ENCODE data around the gene ZNF787.
"Not testable (repeated sequence)": the region's sequence is repeated elsewhere in the genome, so short reads cannot be mapped to it uniquely, and the experiment has no call there.

Gene ZNF787

DNA sequence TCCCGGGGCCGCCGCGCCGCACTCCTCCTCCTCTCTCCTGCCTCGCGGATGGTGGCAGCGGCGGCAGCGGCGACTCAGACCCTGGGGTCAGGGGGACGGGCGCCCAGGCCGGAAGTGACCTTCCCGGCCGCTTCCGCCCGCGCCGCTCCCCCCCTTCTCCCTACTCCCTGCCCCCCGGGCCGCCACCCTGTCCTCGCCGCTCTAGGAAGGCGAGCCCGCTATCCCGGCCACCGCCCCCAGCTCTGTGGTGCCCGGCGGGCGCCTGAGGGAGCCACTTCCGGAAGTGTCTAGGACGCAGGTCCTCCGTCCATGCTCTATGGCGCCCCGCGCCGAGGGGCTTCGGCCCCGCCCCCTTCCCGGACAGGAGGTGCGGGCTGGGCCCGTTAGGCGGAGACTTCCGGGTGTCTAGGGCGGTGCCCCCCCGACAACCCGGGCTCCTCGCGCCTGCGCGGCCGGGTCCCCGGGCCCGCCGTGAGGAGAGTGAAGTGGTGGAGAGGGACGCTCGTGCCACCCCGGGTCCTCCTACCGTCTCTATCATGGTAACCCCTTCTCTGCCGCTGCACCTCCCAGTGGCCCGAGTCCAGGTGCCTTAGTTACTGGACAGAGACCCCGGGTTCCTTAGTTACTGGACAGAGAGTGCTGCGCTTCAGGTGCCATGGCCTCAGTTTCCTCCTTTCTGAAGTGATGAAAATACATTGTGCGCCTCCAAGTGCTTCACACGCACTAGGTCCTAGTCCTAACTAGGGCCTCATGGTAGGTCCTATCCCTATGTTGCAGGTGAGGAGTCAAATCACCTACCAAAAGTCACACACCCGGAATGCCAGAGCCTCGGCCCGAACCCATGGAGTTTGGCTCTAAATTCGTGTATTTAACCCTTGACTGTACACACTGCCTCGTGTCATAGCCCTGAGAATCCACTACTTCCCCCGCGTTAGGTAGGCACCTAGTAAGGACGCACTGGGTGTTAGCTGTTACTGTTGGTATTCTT lies at the start of gene ZNF787:
Gene ZNF787 (minus strand): TSS at position 116 of the 988 bp plus-strand sequence. CDS start 18,078 bp downstream, outside the sequence.
- peak; percentile 93 to 97 (median 96) for DNase-seq (ENCODE audit: low read depth in 2 of 3, low spot score in 1 of 3)

DNA sequence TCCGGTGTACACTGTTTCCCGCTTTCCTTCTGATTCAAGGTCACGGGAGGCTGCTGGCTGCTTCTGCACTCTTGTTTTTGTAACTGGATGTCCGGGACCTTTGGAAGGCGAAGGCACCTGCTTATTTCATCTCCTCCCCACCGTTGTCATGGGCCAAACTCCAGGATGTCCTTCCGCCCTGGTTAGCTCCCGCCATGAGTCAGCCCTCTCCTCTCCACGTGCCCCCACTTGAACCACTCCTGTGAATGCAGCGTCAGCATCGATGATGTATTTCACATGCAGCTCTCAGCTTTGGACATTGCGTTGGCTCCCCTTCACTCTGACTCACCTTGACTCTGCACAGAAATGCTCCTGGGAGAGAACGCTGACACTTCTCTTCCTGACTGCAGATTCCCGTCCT lies 49.2 kb upstream of the ZNF787 start:
- no peak for DNase-seq (ENCODE audit: low read depth in 2 of 3, low spot score in 1 of 3)

DNA sequence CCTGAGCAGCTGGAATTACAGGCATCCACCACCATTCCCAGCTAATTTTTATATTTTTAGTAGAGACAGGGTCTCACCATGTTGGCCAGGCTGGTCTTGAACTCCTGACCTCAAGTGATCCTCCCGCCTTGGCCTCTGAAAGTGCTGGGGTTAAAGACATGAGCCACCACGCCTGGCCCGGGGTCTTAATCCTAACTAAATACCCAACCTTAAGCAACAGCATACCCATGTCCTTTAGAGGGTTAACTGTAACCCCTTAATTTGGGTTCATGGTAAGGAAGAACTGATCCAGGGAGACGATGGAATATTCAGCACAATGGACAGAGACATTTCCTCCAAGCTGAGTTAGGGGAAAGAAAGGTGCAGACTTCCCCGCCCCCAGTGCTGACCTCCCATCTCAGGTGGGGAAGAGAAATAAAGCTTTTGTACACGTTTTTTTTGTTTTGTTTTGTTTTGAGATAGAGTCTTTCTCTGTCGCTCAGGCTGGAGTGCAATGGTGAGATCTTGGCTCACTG lies 46.0 kb upstream of the ZNF787 start:
- DNase-seq (ENCODE audit: low read depth in 2 of 3, low spot score in 1 of 3) = no peak

DNA sequence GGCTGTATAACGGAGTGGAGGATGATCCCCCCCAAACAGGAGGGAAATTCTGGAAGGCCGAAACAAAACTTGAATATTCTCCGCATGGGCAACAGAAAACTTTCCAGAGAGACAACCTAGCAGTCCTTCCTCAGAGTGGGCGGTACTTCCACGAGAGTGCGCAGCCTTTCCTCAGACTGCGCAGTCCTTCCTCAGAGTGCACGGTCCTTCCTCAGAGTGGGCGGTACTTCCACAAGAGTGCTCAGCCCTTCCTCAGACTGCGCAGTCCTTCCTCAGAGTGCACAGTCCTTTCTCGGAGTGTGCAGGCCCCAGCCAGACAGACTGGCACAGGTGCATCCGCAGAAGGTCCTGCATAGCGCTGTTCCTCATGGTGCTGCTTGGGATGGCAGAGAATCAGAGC lies 42.0 kb upstream of the ZNF787 start:
- no peak for DNase-seq (ENCODE audit: low read depth in 2 of 3, low spot score in 1 of 3)

DNA sequence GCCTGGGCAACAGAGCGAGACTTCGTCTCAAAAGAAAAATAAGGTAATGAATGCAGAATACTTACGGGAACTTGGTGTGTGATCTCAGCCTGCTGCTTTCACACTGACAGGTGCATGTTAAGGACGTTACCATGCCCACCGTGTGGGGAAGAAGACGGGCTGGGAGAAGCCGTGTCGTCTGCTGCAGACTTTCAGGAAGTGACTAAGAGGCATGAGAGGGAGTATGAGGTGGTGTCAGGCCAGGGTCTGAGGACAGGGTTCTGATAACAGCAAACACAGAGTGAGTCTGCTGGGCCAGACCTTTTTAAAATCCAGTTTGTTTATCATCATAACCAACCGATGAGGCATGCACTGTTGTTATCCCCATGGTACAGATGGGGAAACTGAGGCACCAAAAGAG lies 41.2 kb upstream of the ZNF787 start:
- DNase-seq (ENCODE audit: low read depth in 2 of 3, low spot score in 1 of 3) = peak in 2 of 3 donors; percentile 16 to 23

DNA sequence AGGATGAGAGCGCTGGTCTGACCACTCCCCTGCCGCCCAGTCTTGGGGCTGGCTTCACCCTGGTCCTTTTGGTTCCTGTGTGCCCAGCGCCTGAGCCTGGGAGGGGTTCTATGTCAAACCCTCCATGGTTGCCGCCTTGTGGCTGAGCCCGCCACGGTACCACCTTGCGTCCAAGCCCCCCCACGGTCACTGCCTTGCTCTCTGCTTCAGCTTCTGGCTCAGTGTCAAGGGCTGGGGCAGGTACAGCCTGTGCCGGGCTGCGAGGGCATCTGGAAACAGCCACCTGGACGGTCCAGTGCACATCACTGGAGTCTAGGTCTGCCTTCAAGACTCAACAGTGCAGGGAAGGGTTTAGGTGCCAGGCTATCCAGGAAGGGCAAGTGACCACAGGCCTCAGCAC lies 40.4 kb upstream of the ZNF787 start:
- DNase-seq (ENCODE audit: low read depth in 2 of 3, low spot score in 1 of 3) = no peak

DNA sequence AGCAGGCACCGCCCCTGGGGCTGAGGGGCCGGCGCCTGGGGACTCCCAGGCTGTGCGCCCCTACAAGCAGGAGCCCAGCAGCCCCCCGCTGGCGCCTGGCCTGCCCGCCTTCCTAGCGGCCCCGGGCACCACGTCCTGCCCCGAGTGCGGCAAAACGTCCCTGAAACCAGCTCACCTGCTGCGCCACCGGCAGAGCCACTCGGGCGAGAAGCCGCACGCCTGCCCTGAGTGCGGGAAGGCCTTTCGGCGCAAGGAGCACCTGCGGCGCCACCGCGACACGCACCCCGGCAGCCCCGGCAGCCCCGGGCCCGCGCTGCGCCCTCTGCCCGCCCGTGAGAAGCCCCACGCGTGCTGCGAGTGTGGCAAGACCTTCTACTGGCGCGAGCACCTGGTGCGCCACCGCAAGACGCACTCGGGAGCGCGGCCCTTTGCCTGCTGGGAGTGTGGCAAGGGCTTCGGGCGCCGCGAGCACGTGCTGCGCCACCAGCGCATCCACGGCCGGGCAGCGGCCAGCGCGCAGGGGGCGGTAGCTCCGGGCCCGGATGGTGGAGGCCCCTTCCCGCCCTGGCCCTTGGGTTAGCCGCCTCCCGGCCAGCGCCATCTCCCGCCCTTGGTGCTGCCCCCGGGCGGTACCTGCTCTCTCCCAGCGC lies 38.7 kb upstream of the ZNF787 start:
- no peak for DNase-seq (ENCODE audit: low read depth in 2 of 3, low spot score in 1 of 3)

DNA sequence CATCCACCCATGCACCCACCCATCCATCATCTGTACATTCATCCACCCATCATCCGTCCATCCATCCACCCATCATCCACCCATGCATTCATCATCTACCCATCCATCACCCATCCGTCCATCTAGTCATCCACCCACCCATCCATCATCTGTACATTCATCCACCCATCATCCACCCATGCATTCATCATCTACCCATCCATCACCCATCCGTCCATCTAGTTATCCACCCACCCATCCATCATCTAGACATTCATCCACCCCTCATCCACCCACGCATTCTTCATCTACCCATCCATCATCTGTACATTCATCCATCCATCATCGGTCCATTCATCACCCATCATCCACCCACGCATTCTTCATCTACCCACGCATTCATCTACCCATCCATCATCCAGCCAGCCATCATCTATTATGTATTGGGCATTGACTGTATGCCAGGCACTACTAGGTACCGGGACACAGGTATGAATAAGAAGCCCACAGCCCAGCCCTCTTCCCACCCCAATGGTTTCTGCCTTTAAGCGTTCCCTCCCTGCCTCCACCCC lies 38.0 kb upstream of the ZNF787 start:
- no peak for DNase-seq (ENCODE audit: low read depth in 2 of 3, low spot score in 1 of 3)

DNA sequence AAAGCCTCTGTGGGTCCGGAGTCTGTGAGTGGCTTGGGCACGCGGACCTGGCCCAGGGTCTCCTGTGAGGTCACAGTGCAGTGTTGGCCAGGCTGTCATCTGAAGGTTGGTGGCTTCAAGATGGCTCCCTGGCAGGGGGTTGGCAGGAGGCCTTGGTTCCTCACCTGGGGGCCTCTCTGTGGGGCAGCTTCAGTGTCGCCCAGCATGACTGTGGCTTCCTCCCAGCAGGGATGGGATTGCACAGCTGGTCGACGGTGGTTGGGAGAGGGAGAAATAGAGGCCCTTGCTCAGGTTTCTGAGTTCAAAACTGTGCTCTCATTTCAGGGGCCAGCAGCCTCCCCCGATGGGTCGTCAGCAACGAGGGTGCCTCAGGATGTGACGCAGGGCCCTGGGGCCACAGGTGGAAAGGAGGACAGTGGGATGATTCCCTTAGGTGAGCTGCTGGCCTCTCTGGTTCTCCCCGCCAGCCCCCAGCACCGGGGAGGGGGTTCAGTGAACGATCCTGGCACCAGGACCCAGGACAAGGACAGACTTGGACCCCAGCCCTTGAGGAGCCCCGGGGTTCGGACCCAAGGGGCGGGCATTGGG lies 37.2 kb upstream of the ZNF787 start:
- no peak for DNase-seq (ENCODE audit: low read depth in 2 of 3, low spot score in 1 of 3)

DNA sequence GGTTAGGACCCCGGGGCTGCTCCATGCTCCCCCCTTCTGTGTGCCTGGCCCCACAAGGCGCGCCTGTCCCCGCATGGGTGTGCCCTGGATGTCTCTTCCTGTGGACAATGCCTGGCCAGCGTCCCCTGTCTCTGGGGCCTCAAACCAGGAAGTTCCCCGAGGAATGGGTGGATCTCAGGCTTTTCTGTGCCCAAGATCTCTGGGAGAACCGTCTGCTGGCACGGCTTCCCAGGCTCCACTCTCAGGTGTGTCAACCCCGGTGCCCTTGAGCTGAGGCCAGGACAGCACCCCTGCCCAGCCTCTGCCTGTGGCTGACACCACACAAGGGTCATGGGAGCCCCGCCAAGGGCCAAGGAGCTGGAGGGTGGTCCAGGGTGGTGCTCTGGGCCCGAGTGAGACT lies 35.7 kb upstream of the ZNF787 start:
- no peak for DNase-seq (ENCODE audit: low read depth in 2 of 3, low spot score in 1 of 3)

DNA sequence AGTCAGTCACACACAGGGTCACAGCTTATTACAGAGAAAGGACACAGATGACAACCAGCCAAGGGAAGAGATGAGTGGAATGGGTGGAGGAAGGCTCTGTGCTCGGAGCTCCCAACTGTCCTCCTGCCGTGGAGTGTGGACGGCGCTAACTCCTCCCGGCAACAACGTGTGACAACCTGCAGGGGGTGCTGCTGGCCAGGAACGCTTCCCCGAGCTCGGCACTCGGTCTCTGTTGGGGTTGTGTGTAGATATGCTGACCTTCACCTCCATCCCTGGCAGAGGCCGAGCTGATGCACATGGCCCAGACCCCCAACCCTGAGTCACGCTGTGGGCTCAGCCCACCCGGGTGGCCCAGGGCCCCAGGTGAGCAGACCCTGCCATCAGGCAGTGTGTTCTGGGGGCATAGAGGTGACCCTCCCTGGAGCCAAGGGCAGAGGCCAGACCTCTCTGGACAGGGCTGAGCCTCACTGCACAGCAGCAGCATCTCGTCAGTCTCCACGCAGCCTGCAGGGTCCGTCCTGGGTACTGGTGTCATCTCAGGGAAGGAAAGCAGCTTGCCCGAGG lies 34.1 kb upstream of the ZNF787 start:
- DNase-seq (ENCODE audit: low read depth in 2 of 3, low spot score in 1 of 3) = no peak

DNA sequence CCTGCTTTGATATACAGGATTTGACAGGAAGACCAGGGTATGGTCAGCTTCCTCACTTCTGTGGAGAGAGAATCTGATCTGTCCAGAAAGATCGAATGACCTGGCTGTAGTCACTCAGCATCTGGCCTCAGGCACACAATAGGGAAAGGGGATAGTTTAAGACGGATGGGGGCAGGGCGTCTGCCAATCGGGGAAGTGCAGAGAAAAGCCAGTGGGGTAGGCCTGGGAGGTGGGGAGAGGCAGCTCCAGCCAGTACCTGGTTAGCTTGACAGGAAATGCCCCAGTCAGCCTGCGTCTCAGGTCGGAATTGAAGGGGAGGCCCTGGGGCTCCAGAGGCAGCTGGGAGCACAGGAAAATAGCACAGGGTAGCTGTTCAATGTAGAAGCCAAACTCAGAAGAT lies 32.4 kb upstream of the ZNF787 start:
- no peak for DNase-seq (ENCODE audit: low read depth in 2 of 3, low spot score in 1 of 3)

DNA sequence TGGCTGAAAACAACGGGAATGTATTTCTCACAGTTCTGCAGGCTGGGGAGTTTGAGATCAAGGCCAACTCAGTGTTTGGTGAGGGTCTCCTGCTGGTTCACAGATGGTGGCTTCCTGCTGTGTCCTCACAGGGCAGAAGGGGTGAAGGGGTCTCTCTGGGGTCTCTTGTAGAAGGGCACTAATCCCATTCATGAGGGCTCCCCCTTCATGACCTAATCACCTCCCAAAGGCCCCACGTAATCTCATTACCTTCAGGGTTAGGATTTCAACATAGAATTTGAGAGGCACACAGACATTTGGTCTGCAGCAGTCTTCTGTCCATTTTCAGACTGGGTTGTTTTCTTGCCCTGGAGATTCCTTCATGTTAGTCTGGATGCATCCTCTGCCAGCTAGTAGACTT lies 31.5 kb upstream of the ZNF787 start:
- no peak for DNase-seq (ENCODE audit: low read depth in 2 of 3, low spot score in 1 of 3)

DNA sequence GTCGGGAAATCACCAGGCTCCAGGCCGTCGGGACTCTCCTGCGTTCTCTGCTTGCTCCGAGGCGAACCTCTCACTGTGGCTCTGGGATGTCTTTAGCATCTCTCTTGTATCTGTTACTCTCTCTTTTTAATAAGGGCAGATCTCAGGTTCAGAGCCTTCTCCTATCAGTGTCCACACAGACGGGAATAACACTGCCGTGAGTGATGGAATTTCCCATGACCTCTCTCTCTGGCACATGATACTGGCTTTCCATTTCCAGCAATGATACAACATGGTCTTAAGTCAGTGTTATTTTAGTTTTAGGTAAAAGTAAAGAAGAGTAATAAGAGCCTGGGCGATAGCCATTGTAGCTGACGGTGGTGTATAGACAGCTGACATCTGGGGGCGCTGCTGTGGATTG lies 29.3 kb upstream of the ZNF787 start:
- DNase-seq (ENCODE audit: low read depth in 2 of 3, low spot score in 1 of 3) = no peak

DNA sequence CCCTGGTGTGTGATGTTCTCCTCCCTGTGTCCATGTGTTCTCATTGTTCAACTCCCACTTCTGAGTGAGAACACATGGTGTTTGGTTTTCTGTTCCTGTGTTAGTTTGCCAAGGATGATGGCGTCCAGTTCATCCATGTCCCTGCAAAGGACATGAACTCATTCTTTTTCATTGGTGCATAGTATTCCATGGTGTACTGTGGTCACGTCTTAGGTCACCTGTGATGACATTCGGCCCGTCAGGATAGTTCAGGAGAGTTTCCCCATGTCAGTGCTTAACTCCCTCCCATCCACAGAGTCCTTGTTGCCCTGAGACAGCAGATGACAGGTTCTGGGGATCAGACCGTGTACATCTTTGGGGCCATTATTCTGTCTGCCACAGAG lies 28.6 kb upstream of the ZNF787 start:
- no peak for DNase-seq (ENCODE audit: low read depth in 2 of 3, low spot score in 1 of 3)

DNA sequence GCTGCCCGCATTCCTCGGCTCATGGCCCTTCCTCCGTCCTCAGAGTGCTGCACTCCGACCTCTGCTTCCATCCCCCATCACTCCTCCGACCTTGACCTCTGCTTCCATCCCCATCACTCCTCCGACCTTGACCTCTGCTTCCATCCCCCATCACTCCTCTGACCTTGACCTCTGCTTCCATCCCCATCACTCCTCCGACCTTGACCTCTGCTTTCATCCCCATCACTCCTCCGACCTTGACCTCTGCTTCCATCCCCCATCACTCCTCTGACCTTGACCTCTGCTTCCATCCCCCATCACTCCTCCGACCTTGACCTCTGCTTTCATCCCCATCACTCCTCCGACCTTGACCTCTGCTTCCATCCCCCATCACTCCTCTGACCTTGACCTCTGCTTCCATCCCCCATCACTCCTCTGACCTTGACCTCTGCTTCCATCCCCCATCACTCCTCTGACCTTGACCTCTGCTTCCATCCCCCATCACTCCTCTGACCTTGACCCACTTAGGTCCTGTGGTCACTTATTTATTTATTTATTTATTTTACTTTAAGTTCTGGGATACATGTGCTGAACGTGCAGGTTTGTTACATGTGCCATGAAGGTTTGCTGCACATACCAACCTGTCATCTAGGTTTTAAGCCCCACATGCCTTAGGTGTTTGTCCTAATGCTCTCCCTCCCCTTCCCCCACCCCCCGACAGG lies 28.0 kb upstream of the ZNF787 start:
- not testable (repeated sequence) for DNase-seq (ENCODE audit: low read depth in 2 of 3, low spot score in 1 of 3)

DNA sequence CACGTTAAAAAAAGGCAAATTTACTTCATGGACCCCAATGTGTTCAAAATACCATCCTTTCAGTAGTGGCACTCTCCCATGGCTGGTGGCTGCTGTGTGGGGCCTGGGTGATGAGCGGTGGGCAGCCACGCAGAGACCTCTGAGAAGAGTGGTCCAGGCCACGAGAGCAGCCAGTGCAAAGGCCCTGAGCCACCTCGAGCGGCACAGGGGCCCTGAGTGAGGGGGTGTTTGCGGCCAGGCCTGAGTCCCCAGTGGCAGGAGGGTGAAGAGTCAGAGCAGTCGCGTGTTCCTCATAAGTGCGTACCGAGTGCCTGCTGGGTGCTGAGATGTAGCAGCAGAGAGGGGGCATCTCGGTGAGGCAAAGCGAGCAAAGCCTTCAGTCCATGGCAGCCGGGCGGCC lies 27.0 kb upstream of the ZNF787 start:
- DNase-seq (ENCODE audit: low read depth in 2 of 3, low spot score in 1 of 3) = no peak

DNA sequence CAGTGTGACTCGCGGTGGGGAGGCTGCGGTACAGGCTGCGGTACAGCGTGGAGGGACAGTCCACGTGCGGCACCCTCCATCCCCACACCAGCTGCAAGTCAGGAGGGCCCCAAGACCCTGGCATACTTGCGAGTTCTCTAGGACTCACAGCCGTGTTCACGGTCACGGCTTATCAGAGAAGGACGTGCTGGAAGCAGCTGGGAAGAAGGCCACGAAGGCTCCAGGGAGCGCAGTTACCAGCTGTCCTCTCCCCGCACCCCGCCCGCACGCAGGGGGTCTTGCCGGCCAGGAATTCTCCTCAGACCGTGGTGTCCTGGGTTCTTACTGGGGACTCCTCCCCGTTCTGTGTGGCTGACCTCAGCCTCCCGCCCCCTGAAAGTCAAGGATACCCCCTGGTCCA lies 26.2 kb upstream of the ZNF787 start:
- no peak for DNase-seq (ENCODE audit: low read depth in 2 of 3, low spot score in 1 of 3)

DNA sequence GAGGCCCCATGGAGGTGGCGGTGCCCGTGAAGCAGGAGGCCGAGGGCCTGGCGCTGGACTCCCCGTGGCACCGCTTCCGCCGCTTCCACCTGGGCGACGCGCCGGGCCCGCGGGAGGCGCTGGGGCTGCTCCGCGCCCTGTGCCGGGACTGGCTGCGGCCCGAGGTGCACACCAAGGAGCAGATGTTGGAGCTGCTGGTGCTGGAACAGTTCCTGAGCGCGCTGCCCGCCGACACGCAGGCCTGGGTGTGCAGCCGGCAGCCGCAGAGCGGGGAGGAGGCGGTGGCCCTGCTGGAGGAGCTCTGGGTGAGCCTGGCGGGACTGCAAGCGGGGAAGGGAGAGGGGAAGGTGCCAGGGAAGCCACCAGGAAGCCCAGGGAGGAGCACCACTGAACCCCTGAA lies 25.8 kb upstream of the ZNF787 start:
- DNase-seq (ENCODE audit: low read depth in 2 of 3, low spot score in 1 of 3) = no peak

DNA sequence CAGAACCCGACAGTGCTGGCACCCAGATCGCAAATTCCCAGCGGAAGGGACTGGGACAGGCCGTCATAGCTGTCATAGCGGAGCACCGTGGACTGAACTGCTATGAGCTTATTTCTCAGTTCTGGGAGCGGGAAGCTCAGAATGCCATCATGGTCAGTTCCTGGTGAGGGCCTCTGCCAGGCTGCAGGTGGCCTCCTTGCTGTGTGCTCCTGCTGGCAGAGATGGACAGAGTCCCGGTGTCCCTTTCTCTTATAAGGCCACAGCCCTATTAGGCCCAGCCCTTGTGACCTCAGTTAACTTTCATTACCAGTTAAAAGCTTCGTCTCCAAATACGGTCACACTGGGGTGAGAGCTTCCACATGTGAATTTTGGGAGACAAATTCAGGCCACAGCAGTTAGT lies 24.6 kb upstream of the ZNF787 start:
- no peak for DNase-seq (ENCODE audit: low read depth in 2 of 3, low spot score in 1 of 3)

DNA sequence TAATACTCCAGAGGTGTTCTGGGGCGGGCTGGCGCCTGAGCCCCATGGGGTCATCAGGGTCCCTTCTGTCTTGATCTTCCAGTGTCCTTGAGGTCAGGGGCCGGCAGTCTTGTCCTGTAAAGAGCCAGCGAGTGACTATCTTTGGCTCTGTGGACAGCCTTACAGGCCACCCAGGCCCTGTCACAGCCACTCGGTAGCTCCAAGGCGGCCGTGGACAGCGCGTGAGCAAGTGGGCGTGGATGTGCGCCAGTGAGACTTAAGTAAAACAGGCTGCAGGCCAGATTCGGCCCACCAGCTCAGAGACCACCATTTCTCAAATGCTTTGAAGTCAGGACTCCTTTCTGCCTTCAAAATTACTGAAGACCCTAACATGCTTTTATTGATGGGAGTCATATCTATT lies 23.7 kb upstream of the ZNF787 start:
- no peak for DNase-seq (ENCODE audit: low read depth in 2 of 3, low spot score in 1 of 3)

All from stimulated activated CD4-positive, alpha-beta T cell treated with anti-CD3 and anti-CD28 coated beads, Interleukin-12 subunit alpha, Interleukin-12 subunit beta, amount 100 ng/mL, for 48 hours (primary cell).